SKM-1 (cell line): ENCODE data around the gene PRAMEF13.
A peak's percentile ranks its signal among the peaks of the same experiment; 100 is the strongest.
"Not testable (repeated sequence)": the region's sequence is repeated elsewhere in the genome, so short reads cannot be mapped to it uniquely, and the experiment has no call there.

Experiments used
- DNase-seq: peaks from one replicate; lab custom pipeline; 2025; ENCODE audit not compliant: unreplicated experiment; lab: John Stamatoyannopoulos, UW

PRAMEF13 gene, protein sequence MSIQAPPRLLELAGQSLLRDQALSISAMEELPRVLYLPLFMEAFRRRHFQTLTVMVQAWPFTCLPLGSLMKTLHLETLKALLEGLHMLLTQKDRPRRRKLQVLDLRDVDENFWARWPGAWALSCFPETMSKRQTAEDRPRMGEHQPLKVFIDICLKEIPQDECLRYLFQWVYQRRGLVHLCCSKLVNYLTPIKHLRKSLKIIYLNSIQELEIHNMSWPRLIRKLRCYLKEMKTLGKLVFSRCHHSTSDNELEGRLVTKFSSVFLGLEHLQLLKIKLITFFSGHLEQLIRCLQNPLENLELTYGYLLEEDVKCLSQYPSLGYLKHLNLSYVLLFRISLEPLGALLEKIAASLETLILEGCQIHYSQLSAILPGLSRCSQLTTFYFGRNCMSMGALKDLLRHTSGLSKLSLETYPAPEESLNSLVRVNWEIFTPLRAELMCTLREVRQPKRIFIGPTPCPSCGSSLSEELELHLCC

DNA sequence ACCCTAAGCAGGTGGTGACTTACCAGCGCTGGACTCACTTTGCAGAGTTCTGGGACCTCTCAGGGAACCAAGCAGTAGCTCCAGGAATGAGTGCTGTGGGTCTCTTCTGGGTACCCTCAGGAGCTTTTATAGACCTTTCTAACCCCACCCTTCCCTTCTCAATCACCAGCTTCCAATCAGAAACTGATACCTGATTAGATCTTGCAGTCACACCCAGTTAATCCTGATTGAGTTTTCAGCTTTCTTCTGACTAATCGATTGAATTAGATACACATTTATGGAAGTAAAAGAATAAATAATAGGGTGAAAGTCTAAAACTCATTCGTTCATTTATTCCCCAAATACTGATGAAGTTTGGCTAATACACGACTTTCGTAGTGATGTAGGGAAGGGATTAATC, at the start of gene PRAMEF13:
Gene PRAMEF13, minus strand, starts transcription at position 101 of the 400 bp plus-strand sequence. CDS start 1,820 bp downstream, outside the sequence.
- not testable (repeated sequence) for DNase-seq

GRCh38 chr1:13247122-13247521, 45.9 kb upstream of the PRAMEF13 start:
- not testable (repeated sequence) for DNase-seq

DNA sequence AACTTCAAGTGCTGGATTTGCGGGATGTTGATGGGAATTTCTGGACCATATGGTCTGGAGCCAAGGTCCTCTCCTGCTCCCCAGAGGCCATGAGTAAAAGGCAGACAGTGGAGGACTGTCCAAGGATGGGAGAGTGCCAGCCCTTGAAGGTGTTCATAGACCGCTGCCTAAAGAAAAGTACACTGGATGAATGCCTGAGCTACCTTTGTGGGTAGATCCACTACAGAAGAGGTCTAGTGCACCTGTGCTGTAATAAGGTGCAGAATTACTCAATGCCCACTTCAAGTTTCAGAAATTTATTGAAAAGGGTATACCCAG, 45.3 kb upstream of the PRAMEF13 start:
- DNase-seq, result not testable (repeated sequence)

DNA sequence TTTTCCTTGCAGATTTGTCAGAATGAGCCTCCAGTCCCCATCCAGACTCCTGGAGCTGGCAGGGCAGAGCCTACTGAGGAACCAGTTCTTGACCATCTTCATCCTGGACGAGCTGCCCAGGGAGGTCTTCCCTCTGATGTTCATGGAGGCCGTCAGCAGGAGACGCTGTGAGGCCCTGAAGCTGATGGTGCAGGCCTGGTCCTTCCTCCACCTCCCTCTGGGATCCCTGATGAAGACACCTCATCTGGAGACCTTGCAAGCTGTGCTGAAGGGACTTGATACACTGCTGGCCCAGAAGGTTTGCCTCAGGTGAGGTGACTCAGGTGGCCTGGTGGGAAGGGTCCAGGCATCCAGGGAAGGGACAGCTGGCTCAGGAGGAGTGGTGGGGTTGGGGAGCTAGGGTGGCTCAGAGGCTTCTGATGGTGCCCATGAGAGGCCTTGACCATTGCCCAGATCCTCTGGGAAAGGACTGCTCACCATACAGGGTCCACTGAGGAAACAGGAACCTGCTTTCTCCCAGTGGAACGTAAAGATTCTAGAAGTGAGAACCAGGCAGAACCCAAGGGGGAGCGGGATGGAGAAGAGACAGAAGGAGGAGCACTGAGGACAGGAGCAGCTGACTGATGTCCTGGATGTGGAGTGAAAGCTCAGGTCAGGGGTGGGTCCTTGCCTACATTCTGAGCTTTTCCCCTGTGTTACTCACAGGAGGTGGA, 44.8 kb upstream of the PRAMEF13 start:
- DNase-seq, result not testable (repeated sequence)

- DNase-seq, result not testable (repeated sequence)
Observed at GRCh38 chr1:13243536-13244263, 42.5 kb upstream of the PRAMEF13 start.

DNA sequence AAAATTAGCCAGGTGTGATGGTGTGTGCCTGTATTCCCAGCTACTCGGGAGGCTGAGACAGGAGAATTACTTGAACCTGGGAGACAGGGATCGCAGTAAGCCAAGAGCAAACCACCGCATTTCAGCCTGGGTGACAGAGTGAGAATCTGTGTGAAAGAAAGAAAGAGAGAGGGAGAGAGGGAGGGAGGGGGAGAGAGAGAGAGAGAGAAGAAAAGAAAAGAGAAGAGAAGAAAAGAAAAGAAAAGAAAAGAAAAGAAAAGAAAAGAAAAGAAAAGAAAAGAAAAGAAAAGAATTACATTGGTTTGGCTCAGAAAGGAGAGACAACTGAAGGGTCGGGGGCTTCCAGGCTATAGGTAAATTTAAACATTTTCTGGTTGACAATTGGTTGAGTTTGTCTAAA, 38.4 kb upstream of the PRAMEF13 start:
- DNase-seq, result not testable (repeated sequence)

GRCh38 chr1:13237572-13237971, 36.4 kb upstream of the PRAMEF13 start:
- DNase-seq, result not testable (repeated sequence)

DNA sequence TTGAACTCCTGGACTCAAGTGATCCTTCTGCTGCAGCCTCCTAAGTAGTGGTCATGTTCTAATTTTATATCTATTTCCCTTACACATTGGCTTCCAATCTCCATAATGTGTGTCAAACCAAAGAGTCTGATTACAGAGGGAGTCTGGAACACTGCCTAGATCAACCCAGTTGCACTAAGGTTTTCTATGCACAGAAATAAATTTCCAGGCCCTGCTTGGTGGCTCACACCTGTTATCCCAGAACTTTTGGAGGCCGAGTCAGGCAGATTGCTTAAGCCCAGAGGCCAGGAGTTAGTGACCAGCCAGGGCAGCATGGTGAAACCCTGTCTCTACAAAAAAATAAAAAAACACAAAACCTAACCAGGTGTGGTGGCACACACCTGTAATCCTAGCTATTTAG, 32.8 kb upstream of the PRAMEF13 start:
- DNase-seq, result not testable (repeated sequence)

DNA sequence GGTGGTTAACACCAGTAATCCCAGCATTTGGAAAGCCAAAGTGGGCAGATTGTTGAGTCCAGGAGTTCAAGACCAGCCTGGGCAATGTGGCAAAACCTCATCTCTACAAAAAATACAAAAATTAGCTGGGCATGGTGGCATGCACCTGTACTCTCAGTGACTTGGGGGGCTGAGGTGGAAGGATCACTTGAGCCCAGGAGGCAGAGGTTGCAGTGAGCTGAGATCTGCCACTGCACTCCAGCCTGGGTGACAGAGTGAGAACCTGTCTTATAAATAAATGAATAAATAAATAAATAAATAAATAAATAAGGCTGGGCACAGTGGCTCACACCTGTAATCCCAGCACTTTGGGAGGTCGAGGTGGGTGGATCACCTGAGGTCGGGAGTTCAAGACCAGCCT, 30.8 kb upstream of the PRAMEF13 start:
- not testable (repeated sequence) for DNase-seq

GRCh38 chr1:13231061-13231750, 30.0 kb upstream of the PRAMEF13 start:
- not testable (repeated sequence) for DNase-seq

DNA sequence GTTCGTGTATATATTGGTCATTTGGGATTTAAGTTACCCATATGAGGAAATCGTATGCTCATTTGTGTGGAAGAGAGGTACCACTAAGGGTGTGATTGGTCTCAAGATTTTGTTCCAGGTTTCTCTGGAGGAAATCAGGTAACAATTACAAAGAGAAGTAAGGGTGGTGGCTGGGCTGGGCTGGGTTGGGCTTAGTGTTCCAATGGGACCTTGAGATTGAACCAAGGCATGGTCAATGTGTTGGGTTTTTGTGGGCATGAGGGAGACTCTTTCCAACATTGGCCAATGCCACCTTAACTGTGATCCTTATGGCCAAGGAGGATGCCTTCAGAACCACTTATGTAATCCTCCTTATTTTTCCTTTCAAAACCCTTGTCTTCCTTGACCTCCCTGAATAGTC, 29.4 kb upstream of the PRAMEF13 start:
- DNase-seq, result not testable (repeated sequence)

GRCh38 chr1:13230096-13230495, 28.9 kb upstream of the PRAMEF13 start:
- not testable (repeated sequence) for DNase-seq

DNA sequence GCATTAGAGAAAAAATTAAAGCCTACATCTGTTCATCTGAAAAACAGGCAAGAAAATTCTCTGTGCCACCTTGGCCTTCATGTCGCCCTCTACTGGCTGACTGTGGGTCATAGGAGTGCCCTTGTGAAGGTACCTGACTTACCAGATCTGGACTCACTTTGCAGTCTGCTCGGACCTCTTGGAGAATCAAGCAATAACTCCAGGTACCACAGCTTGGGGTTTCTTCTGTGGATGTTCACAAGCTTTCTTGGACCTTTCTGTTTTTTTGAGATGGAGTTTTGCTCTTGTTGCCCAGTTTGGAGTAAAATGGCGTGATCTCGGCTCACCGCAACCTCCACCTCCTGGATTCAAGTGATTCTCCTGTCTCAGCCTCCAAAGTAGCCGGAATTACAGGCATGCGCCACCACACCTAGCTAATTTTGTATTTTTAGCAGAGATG, 27.2 kb upstream of the PRAMEF13 start:
- peak; percentile 8 for DNase-seq

GRCh38 chr1:13227271-13228055, 26.3 kb upstream of the PRAMEF13 start:
- DNase-seq, result not testable (repeated sequence)

DNA sequence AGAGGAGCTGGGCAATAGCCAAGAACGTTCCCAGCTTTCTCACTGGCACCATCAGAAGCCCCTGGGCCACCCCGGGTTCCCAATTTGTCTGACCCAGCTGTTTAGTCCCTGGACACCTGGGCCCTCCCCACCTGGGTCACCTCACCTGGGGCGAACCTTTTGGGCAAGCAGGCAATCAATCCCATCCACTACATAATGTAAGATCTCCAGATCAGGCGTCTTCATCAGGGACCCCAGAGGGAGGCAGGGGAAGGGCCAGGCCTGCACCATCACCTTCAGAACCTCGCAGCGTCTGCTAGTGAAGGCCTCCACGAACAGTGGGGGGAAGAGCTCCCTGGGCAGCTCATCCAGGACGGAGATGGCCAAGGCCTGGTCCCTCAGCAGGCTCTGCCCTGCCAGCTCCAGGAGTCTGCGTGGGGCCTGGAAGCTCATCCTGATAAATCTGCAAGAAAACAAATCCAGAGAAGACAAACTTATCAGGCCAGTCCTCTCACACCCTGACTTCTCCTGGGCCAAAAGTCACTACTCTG, 24.5 kb upstream of the PRAMEF13 start, which contains the start of gene PRAMEF18:
Gene PRAMEF18, minus strand, starts transcription at position 480 of the 530 bp plus-strand sequence. Its CDS starts 48 bp downstream, at position 432.
- not testable (repeated sequence) for DNase-seq

DNA sequence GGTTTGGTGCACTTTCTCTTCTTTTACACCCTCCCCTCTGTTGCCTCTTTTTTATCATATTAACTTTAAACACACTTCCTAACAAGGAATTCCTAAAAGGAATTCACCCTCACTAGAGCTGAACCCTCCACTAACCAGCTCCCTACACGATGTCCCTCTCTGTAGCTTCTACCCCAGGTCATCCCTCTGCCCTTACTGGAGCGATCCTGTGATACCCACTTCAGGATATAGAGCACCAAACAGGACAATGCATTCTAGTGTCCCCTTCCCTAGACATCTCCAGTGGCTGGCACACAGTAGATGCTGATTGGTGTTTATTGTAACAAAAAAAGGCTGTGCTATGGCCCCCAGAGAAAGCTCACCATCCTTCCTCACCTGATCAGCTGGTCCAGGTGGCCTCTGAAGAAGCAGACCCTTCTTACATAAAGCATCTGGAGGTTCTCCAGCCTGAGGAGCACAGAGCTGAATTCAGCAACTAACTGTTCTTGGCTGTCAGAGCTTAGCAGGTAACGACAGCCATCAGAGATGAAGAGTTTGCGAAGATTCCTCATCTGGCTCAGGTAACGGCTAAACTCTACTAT, 23.4 kb upstream of the PRAMEF13 start:
- no peak for DNase-seq

DNA sequence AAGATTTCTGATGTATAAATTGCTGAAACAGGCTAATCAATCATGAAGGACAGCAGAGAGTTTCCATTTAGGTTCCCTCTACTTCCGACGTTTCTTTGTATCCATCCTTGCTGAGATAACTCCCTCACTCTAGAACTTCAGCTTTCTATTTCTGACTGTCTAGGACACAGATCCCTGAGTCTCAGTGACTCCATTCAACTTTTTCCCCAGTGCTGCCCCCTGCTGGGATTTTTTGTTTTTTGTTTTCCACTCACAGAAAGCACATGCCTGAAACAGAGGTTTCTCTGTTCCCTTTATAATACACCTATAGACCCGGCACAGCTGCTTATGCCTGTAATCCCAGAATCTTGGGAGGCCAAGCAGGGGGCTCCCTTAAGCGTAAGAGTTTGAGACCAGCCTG, 21.6 kb upstream of the PRAMEF13 start:
- DNase-seq, result not testable (repeated sequence)

- DNase-seq, result not testable (repeated sequence)
Observed at GRCh38 chr1:13219203-13219602, 18.0 kb upstream of the PRAMEF13 start.

DNA sequence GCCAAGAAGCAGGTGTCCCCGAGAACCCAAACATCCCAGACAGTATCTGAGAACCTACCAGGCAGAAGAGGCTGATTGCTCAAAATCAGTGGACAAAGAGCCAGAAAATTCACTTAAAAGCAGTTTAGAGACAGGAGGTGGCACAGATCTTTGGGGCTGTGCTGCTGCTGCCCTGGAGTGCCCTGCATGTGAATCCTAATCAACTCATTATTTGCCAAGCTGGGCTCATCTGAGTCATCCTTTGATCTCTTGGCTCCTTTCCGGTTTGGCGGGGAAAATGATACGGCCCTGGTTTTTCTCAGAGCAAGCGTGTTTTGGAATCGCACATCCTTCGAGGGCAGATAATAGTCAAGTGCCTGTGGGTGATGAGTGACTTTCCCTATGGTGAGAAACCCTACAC, 15.4 kb upstream of the PRAMEF13 start:
- not testable (repeated sequence) for DNase-seq
